HG03159 (cell line): ENCODE measurements around the gene POP7.
A peak's percentile ranks its signal among the peaks of the same experiment; 100 is the strongest.
"Not testable (repeated sequence)": the region's sequence is repeated elsewhere in the genome, so short reads cannot be mapped to it uniquely, and the experiment has no call there.

Source experiments
- ATAC-seq: cut with Tn5 transposase; IDR thresholded peaks from one replicate; pipeline ENCODE4 v1.9.1; 2021; ENCODE audit warnings: mild to moderate bottlenecking, moderate library complexity; ENCODE audit not compliant: unreplicated experiment

The POP7 gene

DNA sequence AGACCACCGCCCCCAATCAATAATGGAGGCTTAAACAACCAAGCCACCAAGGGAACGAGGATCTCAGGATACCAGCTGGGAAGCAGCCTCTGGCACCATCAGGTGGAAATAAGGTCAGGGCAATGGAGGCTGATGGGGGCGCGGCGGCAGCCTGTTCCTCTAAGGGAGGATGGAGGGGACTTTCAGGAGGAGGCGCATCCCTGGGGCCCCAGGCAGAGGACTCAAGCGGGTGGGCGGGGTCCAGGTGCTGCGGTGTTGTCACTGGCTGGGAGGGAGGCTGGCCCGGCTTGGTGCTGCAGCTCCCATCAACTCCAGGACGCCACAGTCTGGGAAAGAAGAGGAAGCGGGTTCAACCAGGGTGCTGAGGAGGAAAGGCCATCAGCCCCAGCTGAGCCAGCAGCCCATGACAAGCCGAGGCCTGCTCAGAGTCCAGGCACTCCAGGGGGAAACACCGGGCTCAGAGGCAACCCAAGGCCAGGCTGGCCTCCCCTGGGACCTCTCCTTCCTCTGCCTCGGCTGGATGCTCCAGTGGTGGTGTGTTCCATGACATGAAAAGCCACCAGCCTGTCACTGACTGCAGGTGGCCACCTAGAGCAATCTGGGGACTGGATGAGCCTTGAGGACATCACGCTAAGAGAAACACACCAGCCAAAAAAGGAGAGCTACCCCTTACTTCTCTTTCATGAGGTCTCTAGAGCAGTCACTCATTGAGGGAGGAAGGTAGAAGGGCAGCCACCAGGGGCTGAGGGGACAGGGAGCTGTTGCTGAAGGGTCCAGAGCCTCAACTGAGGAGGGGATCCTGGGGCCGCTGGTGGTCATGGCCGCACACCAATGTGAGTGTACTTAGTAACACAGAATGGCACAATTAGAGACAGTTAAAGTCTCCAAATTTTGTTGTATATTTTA lies 16.4 kb upstream of the POP7 start:
- no peak for ATAC-seq

DNA sequence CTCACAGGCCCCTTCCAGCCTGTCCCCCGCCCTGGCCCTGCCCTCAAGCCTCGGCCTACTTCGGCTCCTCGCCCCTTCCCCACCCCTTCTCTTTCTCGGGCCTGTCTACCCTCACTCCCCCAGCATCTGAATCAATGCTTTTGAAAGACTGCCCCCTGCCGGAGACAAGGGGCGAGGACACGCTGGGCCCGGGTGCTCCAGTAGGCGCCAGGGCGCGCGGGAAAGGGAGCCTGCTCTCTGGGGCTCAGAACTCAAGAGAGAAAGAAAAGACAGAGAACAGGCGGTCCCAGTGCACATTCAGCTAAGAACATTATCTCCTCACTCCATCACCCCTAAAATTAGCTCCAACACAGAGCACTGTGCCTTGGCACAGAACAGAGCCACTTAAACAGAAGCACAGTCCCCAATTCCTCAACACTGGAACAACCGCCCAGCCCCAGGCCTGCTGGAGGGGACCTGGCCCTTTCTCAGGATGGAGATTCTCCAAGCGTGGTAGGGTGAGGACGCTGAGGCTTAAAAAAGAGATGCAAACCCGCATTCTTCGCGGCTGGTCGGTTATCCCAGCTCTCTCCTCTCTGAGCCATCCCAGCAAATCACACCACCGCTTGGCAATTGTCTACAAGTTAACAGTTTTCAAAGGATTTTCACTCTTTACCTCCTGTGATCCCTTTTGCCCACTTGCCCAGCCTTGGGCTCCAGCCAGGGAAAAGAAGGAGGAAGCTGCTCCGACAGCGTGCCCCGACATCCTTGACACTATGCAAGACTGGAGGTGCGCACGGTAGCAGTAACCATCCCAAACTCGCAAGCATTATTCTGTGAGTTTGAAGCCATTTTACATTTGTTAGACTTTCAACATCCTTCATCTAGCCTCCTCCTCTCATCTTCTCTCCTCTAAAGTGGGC lies 14.0 kb upstream of the POP7 start:
- no peak for ATAC-seq

DNA sequence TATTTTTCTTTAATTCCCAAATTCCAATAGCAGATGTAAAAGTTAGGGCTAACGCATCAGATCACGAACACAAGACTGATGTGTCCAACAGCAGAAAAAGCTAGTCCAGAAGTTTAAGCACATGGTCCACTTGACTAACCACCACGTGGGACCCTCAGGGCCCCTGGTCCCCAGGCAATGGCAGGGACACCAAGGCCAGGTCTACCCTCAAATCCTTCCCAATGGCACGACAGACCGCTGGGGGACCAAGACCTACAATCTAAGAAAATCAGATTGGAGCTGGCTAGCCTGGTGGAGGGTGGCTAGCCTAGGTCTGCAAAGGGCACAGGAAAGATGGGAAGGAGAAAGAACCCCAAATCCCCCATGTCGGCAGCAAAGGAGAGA lies 13.4 kb upstream of the POP7 start:
- ATAC-seq: no peak

DNA sequence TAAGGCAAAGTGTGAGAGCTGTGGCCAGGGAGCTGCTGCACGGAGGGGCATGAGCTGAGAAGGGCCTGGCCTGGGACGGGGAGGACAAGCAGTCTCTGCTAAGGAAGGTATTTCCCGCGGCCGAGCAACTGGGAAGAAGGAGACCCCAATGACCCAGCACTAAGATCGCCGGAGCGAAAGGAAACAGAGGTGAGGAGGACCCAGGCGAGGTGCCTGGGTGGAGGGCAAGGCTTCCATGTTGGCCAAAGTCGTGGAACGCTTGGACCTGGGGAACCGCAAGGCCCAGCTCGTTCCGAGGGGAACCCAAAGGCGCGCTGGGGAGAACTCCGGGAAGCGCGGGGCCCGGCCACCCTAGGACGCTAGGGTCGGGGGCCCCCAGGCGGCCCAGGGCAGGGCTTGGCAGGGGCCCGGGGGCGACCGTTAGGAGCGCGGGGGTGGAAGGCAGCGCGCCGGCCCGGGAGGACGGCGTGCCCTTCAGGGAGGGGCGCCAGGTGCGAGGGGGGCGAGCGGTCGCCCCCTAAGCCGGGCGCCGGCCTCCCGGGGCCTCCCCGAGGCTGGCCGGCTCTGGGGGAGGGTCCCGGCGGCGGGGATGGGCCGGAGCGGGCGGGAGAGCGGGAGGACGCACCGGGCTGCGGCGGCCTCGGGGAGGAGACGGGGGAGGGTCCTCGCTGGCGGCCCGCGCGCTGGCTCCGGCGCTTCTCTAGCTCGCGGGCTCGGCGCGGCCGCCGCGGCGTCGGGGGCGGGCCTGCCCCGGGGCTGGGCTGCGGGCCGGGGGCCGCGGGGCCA lies 12.4 kb upstream of the POP7 start:
- ATAC-seq: peak; percentile 12

DNA sequence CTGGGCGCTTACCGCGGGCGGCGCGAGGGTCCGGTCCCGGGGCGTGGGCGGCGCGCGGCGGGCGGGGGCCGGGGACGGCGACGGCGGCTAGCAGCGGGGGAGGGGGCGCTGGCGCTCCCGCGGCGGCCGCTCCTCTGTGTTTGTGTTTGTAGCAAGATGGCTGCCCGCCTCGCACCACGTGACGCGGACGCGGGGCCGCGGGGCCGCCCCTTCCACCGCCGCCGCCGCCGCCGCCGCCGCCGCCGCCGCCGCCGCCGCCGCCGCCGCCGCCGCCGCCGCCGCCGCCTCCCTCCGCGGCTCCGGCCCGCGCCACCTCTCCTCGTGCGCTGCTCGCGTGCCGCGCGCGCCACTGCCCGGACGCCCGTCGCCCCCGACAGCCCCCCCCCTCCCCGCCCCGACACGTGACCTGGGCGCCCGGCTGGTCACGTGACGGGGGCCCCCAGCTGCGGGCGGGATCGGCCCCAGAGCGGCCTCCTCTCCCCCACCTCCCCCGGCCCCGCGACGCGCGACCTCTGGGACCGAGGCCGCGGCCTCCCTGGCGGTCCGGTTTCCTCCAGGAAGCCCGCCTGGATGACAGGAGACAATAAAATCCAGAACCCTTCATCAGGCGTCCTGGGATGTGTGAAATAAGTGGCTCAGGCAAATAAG lies 11.7 kb upstream of the POP7 start, which contains the start of gene GIGYF1:
Gene GIGYF1, minus strand, starts transcription at position 153 of the 648 bp plus-strand sequence. CDS start 6,012 bp downstream, outside the sequence.
- ATAC-seq: peak; percentile 42

DNA sequence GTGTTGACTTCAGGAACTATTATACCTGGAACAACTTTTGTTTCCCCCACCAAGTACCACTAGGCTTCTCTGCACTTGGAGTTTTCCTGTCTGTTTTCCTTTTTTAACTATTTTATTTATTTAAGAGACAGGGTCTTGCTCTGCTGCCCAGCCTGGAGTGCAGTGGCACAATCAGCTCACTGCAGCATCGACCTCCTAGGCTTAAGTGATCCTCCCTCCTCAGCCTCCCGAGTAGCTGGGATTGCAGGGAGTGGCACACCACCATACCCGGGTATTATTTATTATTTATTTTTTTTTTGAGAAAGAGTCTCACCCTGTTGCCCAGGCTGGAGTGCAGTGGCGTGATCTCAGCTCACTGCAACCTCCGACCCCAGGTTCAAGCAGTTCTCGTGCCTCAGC lies 9.8 kb upstream of the POP7 start:
- ATAC-seq: no peak

DNA sequence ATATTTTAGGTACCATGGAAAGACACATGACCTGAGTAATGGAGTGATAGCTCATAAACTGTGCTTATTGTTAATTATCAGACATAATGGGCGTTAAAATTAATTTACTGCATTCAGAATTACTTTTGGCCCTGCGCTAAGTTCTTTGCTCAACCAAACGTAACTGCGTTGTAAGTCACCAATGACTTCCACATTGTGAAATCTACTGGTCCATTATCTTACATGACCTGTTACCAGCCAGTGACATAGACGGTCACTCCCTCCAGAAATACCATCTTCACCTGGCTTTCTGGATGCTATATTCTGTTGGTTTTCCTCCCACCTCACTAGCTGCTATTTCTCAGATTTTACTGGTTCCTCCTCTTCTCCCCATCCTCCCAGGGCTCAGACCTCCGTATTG lies 6.9 kb upstream of the POP7 start:
- ATAC-seq: no peak

DNA sequence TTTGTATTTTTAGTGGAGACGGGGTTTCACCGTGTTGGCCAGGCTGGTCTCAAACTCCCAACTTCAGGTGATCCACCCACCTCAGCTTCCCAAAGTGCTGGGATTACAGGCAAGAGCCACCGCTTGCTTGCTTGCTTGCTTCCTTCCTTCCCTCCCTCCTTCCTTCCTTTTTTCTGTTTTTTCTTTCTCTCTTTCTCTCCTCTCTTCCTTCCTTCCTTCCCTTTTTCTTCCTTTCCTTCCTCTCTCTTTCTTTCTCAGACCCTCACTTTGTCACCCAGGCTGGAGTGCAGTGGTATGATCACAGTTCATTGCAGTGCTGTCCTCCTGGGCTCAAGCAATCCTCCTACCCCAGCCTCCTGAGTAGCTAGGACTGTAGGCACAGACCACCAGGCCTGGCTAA lies 4.8 kb upstream of the POP7 start:
- not testable (repeated sequence) for ATAC-seq

DNA sequence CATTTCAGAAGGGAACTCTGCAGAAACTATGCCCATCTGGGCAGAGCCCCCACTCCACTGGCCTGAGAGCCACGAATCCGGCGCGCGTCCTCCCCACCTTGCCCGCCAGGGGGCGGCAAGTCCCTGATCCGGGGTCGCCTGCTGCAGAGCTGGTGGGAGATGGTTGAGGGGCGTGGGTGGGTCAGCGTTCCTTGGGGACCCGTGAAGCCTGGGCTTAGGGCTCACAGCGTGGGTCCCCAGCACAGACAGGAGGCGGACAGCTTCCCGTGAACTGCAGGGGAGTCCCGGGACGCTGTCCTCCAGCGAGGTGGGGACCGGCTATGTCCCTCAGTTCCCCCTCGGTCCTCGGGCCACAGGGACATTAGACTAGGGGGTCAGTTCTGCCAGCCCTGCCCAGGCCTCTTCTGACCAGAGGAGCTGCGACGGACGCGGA lies 585 bp upstream of the POP7 start:
- ATAC-seq: peak; percentile 69

DNA sequence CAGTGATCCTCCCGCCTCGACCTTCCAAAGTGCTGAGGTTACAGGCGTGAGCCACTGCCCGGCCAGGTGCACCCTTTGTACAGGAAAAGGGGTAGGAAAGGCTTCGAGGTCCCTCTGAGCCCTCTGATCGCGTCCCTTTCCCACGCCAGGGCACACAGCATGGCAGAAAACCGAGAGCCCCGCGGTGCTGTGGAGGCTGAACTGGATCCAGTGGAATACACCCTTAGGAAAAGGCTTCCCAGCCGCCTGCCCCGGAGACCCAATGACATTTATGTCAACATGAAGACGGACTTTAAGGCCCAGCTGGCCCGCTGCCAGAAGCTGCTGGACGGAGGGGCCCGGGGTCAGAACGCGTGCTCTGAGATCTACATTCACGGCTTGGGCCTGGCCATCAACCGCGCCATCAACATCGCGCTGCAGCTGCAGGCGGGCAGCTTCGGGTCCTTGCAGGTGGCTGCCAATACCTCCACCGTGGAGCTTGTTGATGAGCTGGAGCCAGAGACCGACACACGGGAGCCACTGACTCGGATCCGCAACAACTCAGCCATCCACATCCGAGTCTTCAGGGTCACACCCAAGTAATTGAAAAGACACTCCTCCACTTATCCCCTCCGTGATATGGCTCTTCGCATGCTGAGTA lies 871 bp downstream of the POP7 start:
- no peak for ATAC-seq

DNA sequence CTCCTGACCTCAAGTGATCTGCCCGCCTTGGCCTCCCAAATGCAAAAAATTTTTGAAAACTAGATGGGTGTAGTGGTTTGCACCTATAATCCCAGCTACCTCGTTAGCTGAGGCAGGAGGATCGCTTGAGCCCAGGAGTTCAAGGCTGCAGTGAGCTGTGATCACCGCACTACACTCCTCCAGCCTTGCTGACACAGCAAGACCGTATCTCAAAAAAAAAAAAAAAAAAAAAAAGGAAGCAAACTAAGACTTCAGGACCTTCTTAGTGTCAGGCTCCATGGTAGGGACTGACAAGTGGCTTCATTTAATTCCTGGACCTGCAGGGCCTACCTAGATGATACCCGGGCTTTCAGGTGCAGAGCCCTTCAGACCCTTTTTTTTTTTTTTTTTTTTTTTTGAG lies 2.5 kb downstream of the POP7 start:
- ATAC-seq: no peak

DNA sequence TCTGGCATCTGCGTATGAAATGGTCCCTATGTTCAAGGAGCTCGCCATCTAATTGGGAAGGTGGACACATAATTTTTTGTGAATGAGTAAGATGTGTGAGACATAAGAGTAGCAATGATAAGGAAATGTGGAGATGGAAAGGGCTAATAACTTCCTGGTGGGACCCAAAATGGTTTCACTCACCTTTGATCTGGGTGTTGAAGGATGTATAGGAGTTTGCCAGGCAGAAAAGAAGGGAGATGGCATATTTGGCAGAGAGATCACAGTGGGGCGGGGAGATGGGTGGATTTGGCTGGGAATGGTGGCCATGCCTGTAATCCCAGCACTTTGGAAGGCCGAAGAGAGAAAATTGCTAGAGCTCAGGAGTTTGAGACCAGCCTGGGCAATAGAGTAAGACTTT lies 4.5 kb downstream of the POP7 start:
- no peak for ATAC-seq

DNA sequence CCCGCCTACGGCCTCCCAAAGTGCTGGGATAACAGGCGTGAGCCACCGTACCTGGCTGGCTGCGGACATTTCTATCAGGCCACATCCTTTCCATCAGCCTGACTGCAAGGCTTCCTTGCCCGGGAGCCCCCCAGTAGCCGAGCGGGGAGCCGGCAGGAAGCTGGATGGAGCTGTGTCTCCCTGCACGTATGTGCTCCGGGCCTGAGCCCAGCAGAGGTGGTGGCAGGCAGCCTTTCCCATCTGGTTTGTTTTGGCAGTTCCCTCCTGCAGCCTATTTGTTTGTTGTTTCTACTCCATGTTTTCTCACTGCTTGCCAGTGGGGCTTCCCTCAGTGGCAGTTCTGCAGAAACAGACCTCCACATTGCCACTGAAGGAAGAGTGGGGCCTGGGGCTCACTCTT lies 5.4 kb downstream of the POP7 start:
- ATAC-seq: no peak

DNA sequence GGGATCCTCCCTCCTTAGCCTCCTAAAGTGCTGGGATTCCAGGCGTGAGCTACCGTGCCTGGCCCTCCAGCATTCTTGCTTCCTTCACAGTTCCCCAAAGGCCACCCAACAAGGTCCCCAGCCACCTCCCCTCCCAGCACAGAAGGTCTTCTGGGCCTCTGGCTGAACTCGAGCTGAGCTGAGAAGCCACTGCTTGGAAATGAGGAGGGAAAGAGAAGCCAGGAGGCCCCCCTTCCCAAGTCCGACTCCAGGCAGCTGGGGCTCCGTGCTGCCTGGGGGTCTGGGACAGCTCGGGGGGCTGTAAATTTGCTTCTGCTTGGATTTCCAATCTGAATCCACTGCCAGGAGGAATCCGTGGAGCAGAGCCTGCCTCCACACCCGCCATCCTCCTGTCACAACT lies 8.8 kb downstream of the POP7 start:
- ATAC-seq: no peak

DNA sequence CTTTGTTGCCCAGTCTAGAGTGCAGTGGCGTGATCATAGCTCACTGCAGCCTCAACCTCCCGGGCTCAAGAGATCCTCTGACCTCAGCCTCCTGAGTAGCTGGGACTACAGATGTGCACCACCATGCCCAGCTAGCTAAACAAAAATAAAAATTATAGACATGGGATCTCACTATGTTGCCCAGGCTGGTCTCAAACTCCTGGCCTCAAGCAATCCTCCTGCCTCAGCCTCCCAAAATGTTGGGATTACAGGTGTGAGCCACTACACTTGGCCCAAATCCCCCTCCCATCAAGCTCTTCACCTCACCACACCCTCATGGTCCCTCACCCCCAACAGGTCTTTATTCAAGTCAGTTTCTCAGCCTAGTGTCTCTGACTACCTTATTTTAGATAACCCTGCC lies 11.2 kb downstream of the POP7 start:
- ATAC-seq: not testable (repeated sequence)

DNA sequence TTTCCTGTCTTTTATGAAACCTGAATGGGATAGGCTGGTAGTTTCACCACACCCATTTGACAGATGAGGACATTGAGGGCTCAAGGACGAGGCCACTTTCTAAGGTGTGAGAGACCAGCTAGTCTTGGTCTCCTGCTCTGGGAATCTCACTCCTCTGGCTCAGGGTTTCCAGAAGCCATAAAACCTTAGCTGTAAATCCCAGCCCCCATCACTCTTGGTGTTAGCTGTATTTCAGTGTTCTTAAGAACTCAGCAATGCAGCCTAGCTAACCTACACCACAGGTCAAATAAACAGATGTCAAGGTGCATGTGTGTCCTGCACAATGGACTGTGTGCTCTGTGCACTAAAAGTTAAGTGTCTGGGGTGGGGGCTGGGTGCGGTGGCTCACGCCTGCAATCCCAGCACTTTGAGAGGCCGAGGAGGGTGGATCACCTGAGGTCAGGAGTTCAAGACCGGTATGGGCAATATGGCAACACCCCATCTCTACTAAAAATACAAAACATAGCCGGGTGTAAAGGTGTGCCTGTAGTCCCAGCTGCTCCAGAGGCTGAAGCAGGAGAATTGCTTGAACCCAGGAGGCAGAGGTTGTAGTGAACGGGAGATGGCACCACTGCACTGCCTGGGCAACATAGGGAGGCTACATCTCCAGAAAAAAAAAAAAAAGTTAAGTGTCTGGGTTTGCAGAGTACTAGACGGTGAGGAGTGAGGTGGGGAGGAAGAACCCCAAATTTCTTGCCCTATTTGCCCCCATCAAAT lies 13.8 kb downstream of the POP7 start:
- ATAC-seq: no peak

DNA sequence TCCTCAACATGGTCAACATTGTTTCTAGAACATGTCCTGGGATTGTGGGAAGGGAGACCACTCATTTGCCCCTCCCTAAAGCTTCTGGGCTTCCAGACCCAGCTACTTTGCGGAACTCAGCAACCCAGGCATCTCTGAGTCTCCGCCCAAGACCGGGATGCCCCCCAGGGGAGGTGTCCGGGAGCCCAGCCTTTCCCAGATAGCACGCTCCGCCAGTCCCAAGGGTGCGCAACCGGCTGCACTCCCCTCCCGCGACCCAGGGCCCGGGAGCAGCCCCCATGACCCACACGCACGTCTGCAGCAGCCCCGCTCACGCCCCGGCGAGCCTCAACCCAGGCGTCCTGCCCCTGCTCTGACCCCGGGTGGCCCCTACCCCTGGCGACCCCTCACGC lies 14.4 kb downstream of the POP7 start, which contains the start of gene EPO:
Gene EPO, plus strand, starts transcription at position 190 of the 392 bp plus-strand sequence. CDS start 513 bp downstream, outside the sequence.
- ATAC-seq: no peak

DNA sequence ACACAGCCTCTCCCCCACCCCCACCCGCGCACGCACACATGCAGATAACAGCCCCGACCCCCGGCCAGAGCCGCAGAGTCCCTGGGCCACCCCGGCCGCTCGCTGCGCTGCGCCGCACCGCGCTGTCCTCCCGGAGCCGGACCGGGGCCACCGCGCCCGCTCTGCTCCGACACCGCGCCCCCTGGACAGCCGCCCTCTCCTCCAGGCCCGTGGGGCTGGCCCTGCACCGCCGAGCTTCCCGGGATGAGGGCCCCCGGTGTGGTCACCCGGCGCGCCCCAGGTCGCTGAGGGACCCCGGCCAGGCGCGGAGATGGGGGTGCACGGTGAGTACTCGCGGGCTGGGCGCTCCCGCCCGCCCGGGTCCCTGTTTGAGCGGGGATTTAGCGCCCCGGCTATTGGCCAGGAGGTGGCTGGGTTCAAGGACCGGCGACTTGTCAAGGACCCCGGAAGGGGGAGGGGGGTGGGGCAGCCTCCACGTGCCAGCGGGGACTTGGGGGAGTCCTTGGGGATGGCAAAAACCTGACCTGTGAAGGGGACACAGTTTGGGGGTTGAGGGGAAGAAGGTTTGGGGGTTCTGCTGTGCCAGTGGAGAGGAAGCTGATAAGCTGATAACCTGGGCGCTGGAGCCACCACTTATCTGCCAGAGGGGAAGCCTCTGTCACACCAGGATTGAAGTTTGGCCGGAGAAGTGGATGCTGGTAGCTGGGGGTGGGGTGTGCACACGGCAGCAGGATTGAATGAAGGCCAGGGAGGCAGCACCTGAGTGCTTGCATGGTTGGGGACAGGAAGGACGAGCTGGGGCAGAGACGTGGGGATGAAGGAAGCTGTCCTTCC lies 15.0 kb downstream of the POP7 start:
- no peak for ATAC-seq
